ENCODE results near the gene RNASE9.
"Not testable (repeated sequence)": the region's sequence is repeated elsewhere in the genome, so short reads cannot be mapped to it uniquely, and the experiment has no call there.

Gene RNASE9

DNA sequence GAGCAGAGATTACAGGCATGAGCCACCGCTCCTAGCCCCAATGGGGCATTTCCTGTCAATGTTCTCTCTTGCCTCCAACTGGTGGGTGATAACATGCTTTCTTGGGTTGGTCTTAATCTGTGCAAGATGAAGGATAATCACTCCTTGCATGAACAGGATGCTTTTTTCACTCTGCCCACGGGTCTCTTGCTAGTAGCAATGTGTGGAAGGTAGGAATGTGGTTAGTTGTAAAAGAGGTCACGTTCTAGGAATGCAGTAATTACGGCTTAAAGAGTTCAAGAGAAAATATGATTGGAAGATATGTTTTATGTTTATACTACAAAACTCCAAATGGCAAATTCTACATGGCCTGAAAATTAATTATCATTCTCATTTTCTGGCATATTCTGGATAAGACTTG lies 45.0 kb downstream of the RNASE9 start:
- DNase-seq: no peak

- no peak for DNase-seq
Observed at GRCh38 chr14:20512177-20512905, 48.5 kb downstream of the RNASE9 start.

GRCh38 chr14:20508367-20508766 lies 52.5 kb downstream of the RNASE9 start:
- DNase-seq: no peak

DNA sequence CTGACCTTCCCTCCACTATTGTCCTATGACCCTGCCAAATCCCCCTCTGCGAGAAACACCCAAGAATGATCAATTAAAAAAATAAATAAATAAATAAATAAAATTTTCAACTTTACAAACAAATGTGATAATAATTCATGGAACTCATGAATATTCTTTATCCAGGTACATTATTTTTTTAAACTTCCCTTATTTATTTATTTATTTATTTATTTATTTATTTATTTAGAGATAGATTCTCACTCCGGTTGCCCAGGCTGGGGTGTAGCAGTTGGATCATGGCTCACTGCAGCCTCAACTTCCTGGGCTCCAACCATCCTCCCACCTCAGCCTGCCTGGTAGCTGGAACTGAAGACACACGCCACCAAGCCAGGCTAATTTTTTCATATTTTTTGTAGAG lies 53.3 kb downstream of the RNASE9 start:
- not testable (repeated sequence) for DNase-seq

- DNase-seq: not testable (repeated sequence)
Observed at GRCh38 chr14:20506752-20507151, 54.1 kb downstream of the RNASE9 start.

DNA sequence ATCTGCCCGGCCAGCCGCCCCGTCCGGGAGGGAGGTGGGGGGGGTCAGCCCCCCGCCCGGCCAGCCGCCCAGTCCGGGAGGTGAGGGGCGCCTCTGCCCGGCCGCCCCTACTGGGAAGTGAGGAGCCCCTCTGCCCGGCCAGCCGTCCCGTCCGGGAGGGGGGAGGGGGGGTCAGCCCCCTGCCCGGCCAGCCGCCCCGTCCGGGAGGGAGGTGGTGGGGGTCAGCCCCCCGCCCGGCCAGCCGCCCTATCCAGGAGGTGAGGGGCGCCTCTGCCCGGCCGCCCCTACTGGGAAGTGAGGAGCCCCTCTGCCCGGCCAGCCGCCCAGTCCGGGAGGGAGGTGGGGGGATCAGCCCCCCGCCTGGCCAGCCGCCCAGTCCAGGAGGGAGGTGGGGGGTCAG lies 54.6 kb downstream of the RNASE9 start:
- not testable (repeated sequence) for DNase-seq
